ENCODE data around the gene WASL.

The WASL gene

DNA sequence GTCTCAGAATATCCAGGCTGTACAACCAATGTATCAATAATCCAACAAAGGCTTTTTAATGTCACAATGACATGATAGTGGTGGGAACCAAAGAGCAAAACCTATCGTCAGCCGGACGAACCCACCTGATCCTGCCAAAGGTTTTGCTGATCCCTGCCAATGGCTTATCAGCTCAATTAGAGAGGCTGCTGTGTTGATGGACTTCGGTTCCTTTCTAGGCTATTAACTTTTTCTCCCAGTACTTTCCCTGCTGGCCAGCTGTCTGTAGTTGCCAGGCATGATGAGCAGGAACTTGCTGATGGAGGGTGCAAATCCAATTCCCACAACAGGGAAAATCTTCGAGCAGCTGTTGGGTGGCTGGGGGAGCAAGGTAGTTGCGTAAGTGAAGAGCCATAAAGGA lies 90.8 kb downstream of the WASL start:
- H3K4me3 Mint-ChIP-seq: no peak overlapping the region
- H3K4me1 Mint-ChIP-seq (ENCODE audit: low read depth): no peaks in the 10 kb centered on the region
- H3K36me3 Mint-ChIP-seq (ENCODE audit: low read depth): no peaks in the 10 kb centered on the region
- H3K27ac Mint-ChIP-seq: no peak overlapping the region
- no peak for DNase-seq
- H3K27me3 Mint-ChIP-seq: peaks cover 24% of the 10 kb centered on the region
- no peaks in the 10 kb centered on the region for H3K9me3 Mint-ChIP-seq

GRCh38 chr7:123657304-123657685 lies 91.5 kb downstream of the WASL start:
- H3K9me3 Mint-ChIP-seq: no peaks in the 10 kb centered on the region
- no peak overlapping the region for H3K27ac Mint-ChIP-seq

GRCh38 chr7:123656544-123657303 lies 92.1 kb downstream of the WASL start:
- no peak overlapping the region for H3K4me3 Mint-ChIP-seq
- H3K9me3 Mint-ChIP-seq: no peaks in the 10 kb centered on the region

More at GRCh38 chr7:123657304-123657685, 91.5 kb downstream of the WASL start:
- no peak for DNase-seq
- H3K4me1 Mint-ChIP-seq (ENCODE audit: low read depth): no peaks in the 10 kb centered on the region
- H3K36me3 Mint-ChIP-seq (ENCODE audit: low read depth): no peaks in the 10 kb centered on the region
- H3K4me3 Mint-ChIP-seq: no peak overlapping the region
- peaks cover 17% of the 10 kb centered on the region for H3K27me3 Mint-ChIP-seq

GRCh38 chr7:123655614-123656013 lies 93.2 kb downstream of the WASL start, which contains the start of gene LMOD2:
TSS of gene LMOD2 (plus strand) at chr7:123655866. CDS start at chr7:123655964, 98 bp downstream.
- H3K4me3 Mint-ChIP-seq: no peak within 1 kb of the TSS
- H3K4me1 Mint-ChIP-seq (ENCODE audit: low read depth): no peaks in the 10 kb centered on the region
- no peak within 1 kb of the TSS for H3K27ac Mint-ChIP-seq
- peaks cover 13% of the 10 kb centered on the region for H3K27me3 Mint-ChIP-seq
- no peak for DNase-seq
- no peaks in the 10 kb centered on the region for H3K9me3 Mint-ChIP-seq
- H3K36me3 Mint-ChIP-seq (ENCODE audit: low read depth): no peaks in the 10 kb centered on the region

More at GRCh38 chr7:123656544-123657303, 92.1 kb downstream of the WASL start:
- no peak overlapping the region for H3K27ac Mint-ChIP-seq
- H3K4me1 Mint-ChIP-seq (ENCODE audit: low read depth): no peaks in the 10 kb centered on the region
- no peak for DNase-seq
- no peaks in the 10 kb centered on the region for H3K36me3 Mint-ChIP-seq (ENCODE audit: low read depth)
- peaks cover 12% of the 10 kb centered on the region for H3K27me3 Mint-ChIP-seq

DNA sequence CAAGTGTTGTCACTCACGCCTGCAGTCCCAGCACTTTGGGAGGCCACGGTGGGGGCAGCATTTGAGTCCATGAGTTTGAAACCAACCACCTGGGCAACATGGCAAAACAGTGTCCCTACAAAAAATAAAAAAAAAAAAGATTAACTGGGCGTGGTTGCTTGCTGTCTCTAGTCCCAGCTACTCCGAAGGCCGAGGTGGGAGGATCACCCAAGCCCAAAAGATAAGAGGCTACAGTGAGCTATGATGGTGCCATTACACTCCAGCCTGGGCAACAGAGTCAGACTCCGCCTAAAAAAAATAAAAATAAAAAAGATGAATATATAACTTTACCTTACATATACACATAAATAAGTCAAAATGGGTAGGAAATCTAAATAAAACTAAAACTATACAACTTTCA lies 95.6 kb downstream of the WASL start:
- DNase-seq: no peak
- no peak overlapping the region for H3K4me3 Mint-ChIP-seq
- no peaks in the 10 kb centered on the region for H3K9me3 Mint-ChIP-seq
- H3K27me3 Mint-ChIP-seq: peaks cover 14% of the 10 kb centered on the region
- no peaks in the 10 kb centered on the region for H3K4me1 Mint-ChIP-seq (ENCODE audit: low read depth)
- no peak overlapping the region for H3K27ac Mint-ChIP-seq
- no peaks in the 10 kb centered on the region for H3K36me3 Mint-ChIP-seq (ENCODE audit: low read depth)

DNA sequence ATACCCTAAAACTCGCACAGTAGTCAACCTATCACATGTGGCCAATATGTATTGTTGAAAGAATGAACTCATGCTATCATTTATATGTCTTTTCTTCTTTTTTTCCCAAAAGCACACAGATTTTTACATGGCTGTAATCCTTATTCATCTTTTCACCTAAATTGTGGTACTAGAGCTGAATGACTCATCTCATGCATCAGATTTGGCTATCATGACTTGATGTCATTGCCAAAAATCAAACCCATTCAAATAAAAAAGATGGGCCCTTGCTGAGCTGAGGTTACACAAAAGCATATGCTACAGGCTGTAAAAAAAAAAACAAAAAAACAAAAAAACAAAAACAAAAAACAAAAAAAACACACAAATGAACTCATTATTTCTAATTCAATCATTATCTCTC lies 96.4 kb downstream of the WASL start:
- Mint-ChIP-seq H3K9me3 (no peaks in the 10 kb centered on the region), H3K4me1 (ENCODE audit: low read depth) (no peaks in the 10 kb centered on the region), H3K36me3 (ENCODE audit: low read depth) (no peaks in the 10 kb centered on the region), H3K27ac (no peak overlapping the region), H3K4me3 (no peak overlapping the region), H3K27me3 (peaks cover 19% of the 10 kb centered on the region)
- no peak for DNase-seq

- no peak overlapping the region for H3K27ac Mint-ChIP-seq
- no peak overlapping the region for H3K4me3 Mint-ChIP-seq
- DNase-seq: no peak
- H3K27me3 Mint-ChIP-seq: peaks cover 25% of the 10 kb centered on the region
- no peaks in the 10 kb centered on the region for H3K36me3 Mint-ChIP-seq (ENCODE audit: low read depth)
- no peaks in the 10 kb centered on the region for H3K4me1 Mint-ChIP-seq (ENCODE audit: low read depth)
- H3K9me3 Mint-ChIP-seq: no peaks in the 10 kb centered on the region
These were observed 98.2 kb downstream of the WASL start for GRCh38 chr7:123650595-123650994.

GRCh38 chr7:123649964-123650363 lies 98.8 kb downstream of the WASL start:
- no peak overlapping the region for H3K27ac Mint-ChIP-seq
- no peak overlapping the region for H3K4me3 Mint-ChIP-seq
- H3K9me3 Mint-ChIP-seq: no peaks in the 10 kb centered on the region
- H3K36me3 Mint-ChIP-seq (ENCODE audit: low read depth): no peaks in the 10 kb centered on the region
- DNase-seq: no peak
- H3K27me3 Mint-ChIP-seq: peaks cover 26% of the 10 kb centered on the region
- H3K4me1 Mint-ChIP-seq (ENCODE audit: low read depth): no peaks in the 10 kb centered on the region

GRCh38 chr7:123647106-123647730 lies 101.6 kb downstream of the WASL start:
- no peak overlapping the region for H3K4me3 Mint-ChIP-seq
- H3K4me1 Mint-ChIP-seq (ENCODE audit: low read depth): no peaks in the 10 kb centered on the region
- no peak for DNase-seq
- H3K27ac Mint-ChIP-seq: no peak overlapping the region
- H3K9me3 Mint-ChIP-seq: no peaks in the 10 kb centered on the region
- H3K27me3 Mint-ChIP-seq: peaks cover 46% of the 10 kb centered on the region
- H3K36me3 Mint-ChIP-seq (ENCODE audit: low read depth): no peaks in the 10 kb centered on the region

- Mint-ChIP-seq H3K27ac (no peak overlapping the region), H3K4me3 (no peak overlapping the region), H3K9me3 (no peaks in the 10 kb centered on the region), H3K27me3 (peaks cover 51% of the 10 kb centered on the region), H3K4me1 (ENCODE audit: low read depth) (no peaks in the 10 kb centered on the region), H3K36me3 (ENCODE audit: low read depth) (no peaks in the 10 kb centered on the region)
- no peak for DNase-seq
These were observed 103.3 kb downstream of the WASL start for GRCh38 chr7:123645516-123645915.

- H3K4me1 Mint-ChIP-seq (ENCODE audit: low read depth): no peaks in the 10 kb centered on the region
- no peaks in the 10 kb centered on the region for H3K36me3 Mint-ChIP-seq (ENCODE audit: low read depth)
- no peak for DNase-seq
- peaks cover 51% of the 10 kb centered on the region for H3K27me3 Mint-ChIP-seq
- no peak overlapping the region for H3K4me3 Mint-ChIP-seq
- H3K27ac Mint-ChIP-seq: no peak overlapping the region
- H3K9me3 Mint-ChIP-seq: no peaks in the 10 kb centered on the region
These were observed 105.0 kb downstream of the WASL start for GRCh38 chr7:123643495-123644441.

GRCh38 chr7:123641901-123642300 lies 106.9 kb downstream of the WASL start:
- DNase-seq: no peak
- Mint-ChIP-seq H3K4me1 (ENCODE audit: low read depth) (no peaks in the 10 kb centered on the region), H3K9me3 (no peaks in the 10 kb centered on the region), H3K27ac (no peak overlapping the region), H3K36me3 (ENCODE audit: low read depth) (no peaks in the 10 kb centered on the region), H3K4me3 (no peak overlapping the region), H3K27me3 (peaks cover 58% of the 10 kb centered on the region)

- H3K27ac Mint-ChIP-seq: no peak overlapping the region
- peaks cover 57% of the 10 kb centered on the region for H3K27me3 Mint-ChIP-seq
- DNase-seq: no peak
- H3K9me3 Mint-ChIP-seq: no peaks in the 10 kb centered on the region
- no peaks in the 10 kb centered on the region for H3K36me3 Mint-ChIP-seq (ENCODE audit: low read depth)
- no peaks in the 10 kb centered on the region for H3K4me1 Mint-ChIP-seq (ENCODE audit: low read depth)
- H3K4me3 Mint-ChIP-seq: no peak overlapping the region
These were observed 108.2 kb downstream of the WASL start for GRCh38 chr7:123640583-123640982.

- Mint-ChIP-seq H3K27ac (no peak overlapping the region), H3K27me3 (peaks cover 60% of the 10 kb centered on the region), H3K36me3 (ENCODE audit: low read depth) (no peaks in the 10 kb centered on the region), H3K4me1 (ENCODE audit: low read depth) (no peaks in the 10 kb centered on the region), H3K4me3 (no peak overlapping the region), H3K9me3 (no peaks in the 10 kb centered on the region)
- DNase-seq: no peak
These were observed 109.2 kb downstream of the WASL start for GRCh38 chr7:123639631-123640030.
